ENCODE data around the gene IFNLR1. TPM values are rescaled to one million over a fixed set of nuclear protein-coding genes. Genes with fewer than 3 reads are reported as not detected.

Gene IFNLR1
- total and polyA plus RNA-seq, 2 donors (not counting 3 experiments of a cell fraction or from before 2014, with no cell fraction given): 0.01 TPM; not detected in 1

DNA sequence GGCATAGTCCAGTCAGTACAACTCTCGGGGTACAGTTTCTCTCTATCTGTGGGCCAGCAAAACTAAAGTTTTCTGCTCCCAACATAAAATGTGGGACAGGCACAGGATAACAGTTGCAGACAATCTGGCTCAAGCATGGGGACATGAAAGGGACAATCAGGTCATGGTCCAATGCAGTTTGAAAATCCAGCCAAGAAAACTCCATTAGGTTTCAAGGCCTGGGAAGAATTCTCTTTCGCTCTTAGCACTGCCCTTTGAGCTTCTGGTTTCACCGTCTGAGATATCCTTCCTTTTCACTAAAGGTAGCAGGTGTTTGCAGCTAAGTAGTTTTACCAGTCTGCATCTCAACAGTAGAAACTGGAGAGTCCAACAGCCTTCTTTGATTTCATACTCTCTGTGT, 23.1 kb downstream of the IFNLR1 start:
- ChIA-PET POLR2A (no interaction called here), CTCF (interaction anchor here (0.8 to 2.9 kb wide), 4 partner anchors 12 to 228 kb away, joined by 3 to 20 read pairs (median 4); no protein-coding TSS in a partner anchor)
- H2AFZ ChIP-seq (ENCODE audit: low read depth, low read length): no peak overlapping the region
- no peak overlapping the region for H3K27ac ChIP-seq (ENCODE audit: insufficient read depth, low read depth, low read length)
- H3K4me3 ChIP-seq (replicated peaks in 1 of 3; ENCODE audit: insufficient read depth in 1 of 3, low read depth in 1 of 3, low read length in 3 of 3): no peak overlapping the region
- intact Hi-C loops (cut with micrococcal nuclease): no loop called here
- no peak overlapping the region for H3K9ac ChIP-seq (replicated peaks; ENCODE audit: extremely low read depth, insufficient read depth, low read length)
- TF ChIP-seq GATA2 (IDR thresholded peaks at IDR 0.05; ENCODE audit: insufficient read depth, insufficient read length, low read depth, low read length): no peak
- TF ChIP-seq JUN (IDR thresholded peaks at IDR 0.05; ENCODE audit: borderline replicate concordance, insufficient read depth, insufficient read length, low read depth): no peak
- no peak for TF ChIP-seq EZH2 (IDR thresholded peaks at IDR 0.05; ENCODE audit: borderline replicate concordance, low read depth, low read length, severe bottlenecking)
- TF ChIP-seq FOS (IDR thresholded peaks at IDR 0.05; ENCODE audit: borderline replicate concordance, insufficient read depth, low read length): no peak
- TF ChIP-seq MAX (IDR thresholded peaks at IDR 0.05; ENCODE audit: insufficient read depth, insufficient read length): no peak
- no peak for TF ChIP-seq POLR2AphosphoS5 (IDR thresholded peaks at IDR 0.05; ENCODE audit: insufficient read depth, low read depth, low read length)
- no peak for TF ChIP-seq CTCF (IDR thresholded peaks at IDR 0.05; ENCODE audit: extremely low read depth in 1 of 2, insufficient read depth in 1 of 2, low read depth in 1 of 2, low read length in 2 of 2)
- no peak for TF ChIP-seq POLR2A (IDR thresholded peaks at IDR 0.05; ENCODE audit: low read depth, low read length)
- no peak for TF ChIP-seq MYC (IDR thresholded peaks at IDR 0.05; ENCODE audit: low read depth, low read length)
- peaks cover 2 to 3% of the 10 kb centered on the region in 2 experiments for H3K27me3 ChIP-seq (ENCODE audit: control insufficient read depth in 2 of 2, insufficient read depth in 2 of 2, low read length in 2 of 2)
- H3K9me3 ChIP-seq (replicated peaks; ENCODE audit: control insufficient read depth, insufficient read depth, low read length): no peaks in the 10 kb centered on the region
- no peak overlapping the region for H3K4me2 ChIP-seq (ENCODE audit: insufficient read depth, low read length)
- dilution Hi-C loops (cut with MboI; ENCODE audit: extremely low pct_ligation_motif_present, low sequenced_read_pairs): no loop called here
- no peaks in the 10 kb centered on the region for H3K4me1 ChIP-seq (ENCODE audit: control insufficient read depth, extremely low read depth, insufficient read depth, low read length)
- no TSS peak for BruUV-seq (replicated peaks)
- no peak for FAIRE-seq
- no peaks in the 10 kb centered on the region for H3K79me2 ChIP-seq (ENCODE audit: control insufficient read depth, insufficient read depth, low read length)
- DNase-seq (ENCODE audit: low read depth, low spot score): no peak
- H3K36me3 ChIP-seq (ENCODE audit: control insufficient read depth in 2 of 2, extremely low read depth in 1 of 2, insufficient read depth in 2 of 2, low read length in 2 of 2): no peaks in the 10 kb centered on the region
- no peaks in the 10 kb centered on the region for H3K9me1 ChIP-seq (replicated peaks; ENCODE audit: control insufficient read depth, extremely low read depth, insufficient read depth, low read length)
- no peaks in the 10 kb centered on the region for H4K20me1 ChIP-seq (replicated peaks; ENCODE audit: control insufficient read depth, extremely low read depth, insufficient read depth, low read length)

Data from endothelial cell of umbilical vein (primary cell).